22Rv1 (cell line): ENCODE measurements around the gene SLC34A3.

Source experiments
- H3K27ac ChIP-seq: fragments of 450-650 bp; 2 replicates; pipeline ENCODE4 v1.5.1; 2017
- CTCF ChIP-seq: fragments of 450-650 bp; IDR thresholded peaks from 2 replicates; pipeline ENCODE4 v1.5.1; 2017; ENCODE audit warnings: mild to moderate bottlenecking
- ZFX ChIP-seq: fragments of 450-650 bp; IDR thresholded peaks from 2 replicates; pipeline ENCODE4 v1.6.1; 2017; ENCODE audit warnings: antibody characterized with exemption, borderline replicate concordance

The SLC34A3 gene

DNA sequence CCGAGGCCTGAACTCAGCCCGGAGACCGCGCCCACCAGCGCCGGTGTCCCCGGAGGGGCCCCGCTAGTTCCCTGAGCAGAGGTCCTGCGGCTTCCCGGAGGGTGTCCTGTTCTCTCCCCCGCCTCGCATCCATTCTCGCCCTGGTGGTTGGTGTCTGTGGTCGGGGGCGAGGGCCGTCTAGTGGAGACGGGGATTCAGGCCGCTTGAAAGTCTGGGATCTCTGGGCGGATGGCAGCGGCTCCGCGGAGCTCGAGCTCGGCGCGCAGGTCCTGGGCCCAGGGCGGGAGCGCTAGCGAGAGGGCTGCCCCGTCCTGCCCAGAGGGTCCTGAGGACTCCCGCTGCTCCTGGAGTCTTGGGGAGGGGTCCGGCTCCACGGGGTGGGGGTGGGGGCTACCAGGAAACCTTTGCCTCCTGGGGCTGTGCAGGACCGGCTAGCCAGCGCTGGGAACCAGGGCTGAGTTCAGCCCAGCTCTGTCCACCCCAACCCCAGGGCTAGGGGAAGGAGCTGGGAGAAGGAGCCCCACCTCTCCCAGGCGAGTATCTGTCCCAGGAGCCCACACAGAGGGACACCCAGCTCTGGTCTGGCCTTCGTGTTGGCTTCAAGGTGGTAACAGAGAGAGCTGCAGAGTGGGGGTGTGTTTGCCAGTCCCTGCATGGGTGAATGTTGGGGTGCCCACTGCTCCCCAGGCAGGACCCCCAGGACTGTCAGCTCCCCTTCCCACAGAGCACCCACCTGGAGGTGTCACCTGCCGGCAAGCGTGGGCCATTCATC, 50.8 kb downstream of the SLC34A3 start:
- 0 out of 2 replicates have a peak overlapping the region, but pooled peaks have one; percentile 4 for H3K27ac ChIP-seq
- TF ChIP-seq CTCF (no peak), ZFX (no peak)
